Mesenteric fat pad (tissue), 1 donor: ENCODE measurements around the gene TRAM1L1. TPM values are rescaled to one million over a fixed set of nuclear protein-coding genes. Genes with fewer than 3 reads are reported as not detected.

Experiments
- DNase-seq: peaks from one replicate; pipeline ENCODE4 v3.0.0-alpha.2; 2020; ENCODE audit warnings: low spot score
- long read RNA-seq: library from polyadenylated mRNA; unstranded; transcript quantifications from one replicate; pipeline ENCODE4 v2.0.0, GENCODE V29; 2020
- total RNA-seq: library from RNA; stranded (reverse); fragmentation: NEBNext Ultra II Directional; extraction: Animal tissue kit (Norgen Biotek cat#: 25700); gene quantifications from one replicate; pipeline ENCODE4 v1.2.1, GENCODE V29; 2021
- donor health status: DM: yes; HTN: yes; CAD: no.

The TRAM1L1 gene
- total RNA-seq, result 0.64 TPM
- long read RNA-seq, partial matches to known transcripts, result 0 of 4 reads
- long read RNA-seq, other reads (novel, unspliced or antisense), result 0 of 4 reads

- DNase-seq, result peak; percentile 89
Measured at GRCh38 chr4:117084866-117085701, at the start of gene TRAM1L1. TRAM1L1 (minus strand) TSS chr4:117085576; CDS start chr4:117085393, 183 bp downstream.

- no peak for DNase-seq
Measured at GRCh38 chr4:117134386-117134785, 49.0 kb upstream of the TRAM1L1 start.

- no peak for DNase-seq
Measured at GRCh38 chr4:117096886-117097285, 11.5 kb upstream of the TRAM1L1 start.

GRCh38 chr4:117096462-117096861 lies 11.1 kb upstream of the TRAM1L1 start:
- no peak for DNase-seq

GRCh38 chr4:117093571-117093970 lies 8.2 kb upstream of the TRAM1L1 start:
- no peak for DNase-seq

GRCh38 chr4:117077760-117078159 lies 7.6 kb downstream of the TRAM1L1 start:
- DNase-seq, result no peak

- no peak for DNase-seq
Measured at GRCh38 chr4:117068120-117068519, 17.3 kb downstream of the TRAM1L1 start.

- DNase-seq, result no peak
Measured at GRCh38 chr4:117063961-117064696, 21.2 kb downstream of the TRAM1L1 start.

- DNase-seq, result no peak
Measured at GRCh38 chr4:117042962-117043361, 42.4 kb downstream of the TRAM1L1 start.
